AG10803 (cell line): ENCODE data around the gene PPP1CC.
"Not testable (repeated sequence)": the region's sequence is repeated elsewhere in the genome, so short reads cannot be mapped to it uniquely, and the experiment has no call there.

Experiments used
- DNase-seq: peaks from one replicate; pipeline ENCODE4 v3.0.0; 2010; ENCODE audit warnings: low read depth
- H3K4me3 ChIP-seq: 2 replicates; pipeline ENCODE4 v1.5.1; 2011; ENCODE audit warnings: mild to moderate bottlenecking, low read length, control low read depth
- TF ChIP-seq, protein P1 (sequence below): conservative IDR thresholded peaks from 2 replicates; pipeline ENCODE4 v1.5.1; 2011; ENCODE audit warnings: mild to moderate bottlenecking, low read length, control low read depth, inconsistent platforms

The PPP1CC gene

DNA sequence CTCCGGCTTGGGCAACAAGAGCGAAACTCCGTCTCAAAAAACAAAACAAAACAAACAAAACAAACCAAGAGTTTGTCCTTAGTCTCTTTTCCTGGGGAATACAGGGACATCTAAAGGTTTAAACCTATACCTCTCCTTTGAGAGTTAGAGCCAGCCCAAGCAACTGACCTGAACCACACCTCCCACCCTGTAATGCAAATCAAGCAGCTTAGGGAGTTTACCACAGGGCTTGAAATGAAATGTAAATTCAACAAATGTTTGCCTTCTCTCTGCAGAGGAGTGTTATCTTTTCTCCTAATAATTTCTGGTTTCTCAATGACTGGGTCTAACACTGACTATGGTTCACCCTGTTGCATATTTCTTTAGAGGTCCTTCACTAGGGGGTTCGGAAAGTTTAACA, 16.7 kb downstream of the PPP1CC start:
- TF ChIP-seq, protein P1, sequence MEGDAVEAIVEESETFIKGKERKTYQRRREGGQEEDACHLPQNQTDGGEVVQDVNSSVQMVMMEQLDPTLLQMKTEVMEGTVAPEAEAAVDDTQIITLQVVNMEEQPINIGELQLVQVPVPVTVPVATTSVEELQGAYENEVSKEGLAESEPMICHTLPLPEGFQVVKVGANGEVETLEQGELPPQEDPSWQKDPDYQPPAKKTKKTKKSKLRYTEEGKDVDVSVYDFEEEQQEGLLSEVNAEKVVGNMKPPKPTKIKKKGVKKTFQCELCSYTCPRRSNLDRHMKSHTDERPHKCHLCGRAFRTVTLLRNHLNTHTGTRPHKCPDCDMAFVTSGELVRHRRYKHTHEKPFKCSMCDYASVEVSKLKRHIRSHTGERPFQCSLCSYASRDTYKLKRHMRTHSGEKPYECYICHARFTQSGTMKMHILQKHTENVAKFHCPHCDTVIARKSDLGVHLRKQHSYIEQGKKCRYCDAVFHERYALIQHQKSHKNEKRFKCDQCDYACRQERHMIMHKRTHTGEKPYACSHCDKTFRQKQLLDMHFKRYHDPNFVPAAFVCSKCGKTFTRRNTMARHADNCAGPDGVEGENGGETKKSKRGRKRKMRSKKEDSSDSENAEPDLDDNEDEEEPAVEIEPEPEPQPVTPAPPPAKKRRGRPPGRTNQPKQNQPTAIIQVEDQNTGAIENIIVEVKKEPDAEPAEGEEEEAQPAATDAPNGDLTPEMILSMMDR: no peak
- H3K4me3 ChIP-seq: no peak overlapping the region
- DNase-seq: no peak

DNA sequence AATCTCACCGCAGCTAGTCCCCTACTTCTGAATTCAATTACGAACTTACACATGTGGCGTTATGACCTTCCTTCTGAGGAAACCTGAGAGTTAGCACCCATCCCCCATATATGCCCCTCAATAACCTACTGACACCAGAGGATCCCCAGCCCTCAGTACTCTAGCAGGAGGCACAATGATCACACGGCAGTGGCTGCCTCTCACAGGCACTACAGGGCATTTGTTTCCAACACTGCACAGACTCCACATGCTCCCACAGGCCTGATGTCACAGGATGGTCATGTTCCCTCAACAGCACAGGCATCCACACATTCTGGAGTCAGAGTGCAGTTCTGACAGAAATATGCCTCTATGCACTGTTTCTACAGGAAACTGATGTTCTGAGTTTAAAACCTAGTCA, 17.4 kb downstream of the PPP1CC start:
- TF ChIP-seq, protein P1: no peak
- no peak for DNase-seq
- no peak overlapping the region for H3K4me3 ChIP-seq

DNA sequence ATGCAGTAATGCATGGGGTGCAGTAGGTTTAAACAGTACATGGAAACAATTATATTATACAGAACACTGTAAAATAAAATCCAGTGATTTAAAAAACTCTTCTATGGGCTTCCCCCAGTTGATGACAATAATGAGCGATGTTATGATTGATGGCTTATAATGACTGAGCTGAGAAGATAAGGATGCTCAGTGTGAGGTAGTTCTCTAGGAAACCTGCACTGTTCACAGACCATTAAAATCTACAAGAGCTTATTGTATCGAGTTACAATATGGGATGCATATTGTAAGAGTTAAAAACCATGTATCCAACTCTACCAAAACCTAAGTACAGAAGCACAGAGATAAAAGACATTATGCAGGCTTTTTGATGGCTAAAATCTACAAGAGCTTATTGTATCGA, 19.8 kb downstream of the PPP1CC start:
- not testable (repeated sequence) for H3K4me3 ChIP-seq

DNA sequence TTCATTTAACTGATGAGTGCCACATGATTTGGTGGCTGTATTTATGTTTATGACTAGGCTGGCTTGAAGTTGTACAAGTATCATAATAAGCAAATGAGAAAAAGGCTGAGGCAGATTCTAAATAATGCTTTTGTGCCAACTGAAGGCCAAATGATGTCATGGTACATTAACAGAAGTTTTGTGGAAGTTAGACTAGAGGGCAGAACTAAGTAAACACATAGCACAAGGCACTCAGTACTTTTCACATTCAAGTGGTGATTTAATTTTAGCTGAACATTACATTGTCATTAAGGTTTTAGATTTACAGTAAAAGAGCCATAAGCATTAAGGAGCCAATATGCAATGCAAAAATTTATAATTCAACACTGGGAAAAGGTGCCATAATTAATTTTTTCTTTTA, 21.1 kb downstream of the PPP1CC start:
- TF ChIP-seq, protein P1: no peak
- no peak overlapping the region for H3K4me3 ChIP-seq
- DNase-seq: no peak

More for the DNA sequence above, 19.8 kb downstream of the PPP1CC start:
- DNase-seq: not testable (repeated sequence)

DNA sequence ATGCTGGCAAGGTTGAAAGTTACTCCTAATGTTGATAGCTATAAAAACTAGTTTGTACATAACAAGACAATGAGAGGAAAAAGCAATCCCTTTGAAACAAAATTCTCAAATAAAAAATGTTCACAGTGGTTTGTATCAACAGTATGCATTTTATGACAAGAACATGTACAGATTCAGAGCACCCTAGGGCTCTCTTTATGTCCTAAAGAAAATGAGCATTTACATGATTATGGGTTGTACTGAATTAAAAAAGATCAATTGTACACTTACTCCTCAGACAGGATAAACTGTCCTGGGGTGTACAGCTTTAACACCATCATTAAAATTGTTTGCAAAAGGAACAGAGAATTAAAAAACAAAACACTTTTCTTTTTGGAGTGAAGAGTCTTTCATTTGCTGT, 22.2 kb downstream of the PPP1CC start:
- DNase-seq: no peak
- no peak overlapping the region for H3K4me3 ChIP-seq
- TF ChIP-seq, protein P1: no peak

DNA sequence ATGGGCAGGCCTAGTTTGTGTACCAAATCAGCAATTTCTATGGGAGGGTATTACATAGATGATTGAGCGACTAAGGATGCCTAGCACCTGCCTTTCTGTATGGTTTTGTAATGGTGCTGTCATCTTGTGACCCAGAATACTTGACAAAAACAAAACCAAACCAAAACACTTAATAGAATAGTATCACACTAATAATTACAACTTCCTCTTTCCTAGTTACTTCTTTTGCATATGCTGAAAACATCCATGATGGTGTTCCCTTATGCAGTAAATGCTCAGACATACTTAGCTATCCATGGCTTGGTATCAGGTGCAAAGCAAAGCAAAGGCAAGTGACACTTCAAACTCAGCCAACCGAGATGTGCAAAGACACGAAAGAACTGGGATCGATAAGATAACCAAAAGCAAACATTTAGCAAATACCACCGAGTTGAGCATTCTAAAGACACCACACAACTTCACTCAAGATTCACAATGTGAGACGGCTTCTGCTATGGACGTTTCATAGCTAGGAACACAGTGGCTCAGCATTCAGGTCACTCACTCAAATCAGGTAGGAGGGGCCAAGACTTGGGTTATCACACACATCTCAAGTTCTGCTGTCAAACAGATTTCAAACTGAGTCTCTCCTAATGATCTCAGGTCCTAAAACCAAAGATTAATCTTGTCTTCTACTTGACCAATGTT, 24.3 kb downstream of the PPP1CC start:
- DNase-seq: no peak
- TF ChIP-seq, protein P1: no peak
- H3K4me3 ChIP-seq: no peak overlapping the region

DNA sequence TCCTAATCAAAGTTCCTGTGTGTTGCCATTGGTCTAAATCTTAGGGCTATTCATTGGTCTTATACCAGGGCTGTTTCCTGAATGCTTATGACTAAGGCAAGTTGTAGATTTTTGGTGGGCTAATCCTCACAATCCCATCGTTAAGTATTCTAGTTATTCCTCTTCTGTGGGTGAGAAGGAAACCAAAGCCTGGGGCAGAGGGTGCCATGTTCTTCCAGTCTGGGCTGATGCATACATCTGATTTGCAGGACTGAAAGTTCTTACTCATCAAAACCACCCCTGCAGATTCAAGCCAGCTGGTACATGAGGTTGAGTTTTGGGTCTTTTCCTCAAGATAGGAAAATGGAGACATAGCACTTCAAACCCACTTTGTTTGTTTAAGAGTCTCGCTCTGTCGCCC, 25.7 kb downstream of the PPP1CC start:
- no peak overlapping the region for H3K4me3 ChIP-seq
- TF ChIP-seq, protein P1: no peak
- no peak for DNase-seq

DNA sequence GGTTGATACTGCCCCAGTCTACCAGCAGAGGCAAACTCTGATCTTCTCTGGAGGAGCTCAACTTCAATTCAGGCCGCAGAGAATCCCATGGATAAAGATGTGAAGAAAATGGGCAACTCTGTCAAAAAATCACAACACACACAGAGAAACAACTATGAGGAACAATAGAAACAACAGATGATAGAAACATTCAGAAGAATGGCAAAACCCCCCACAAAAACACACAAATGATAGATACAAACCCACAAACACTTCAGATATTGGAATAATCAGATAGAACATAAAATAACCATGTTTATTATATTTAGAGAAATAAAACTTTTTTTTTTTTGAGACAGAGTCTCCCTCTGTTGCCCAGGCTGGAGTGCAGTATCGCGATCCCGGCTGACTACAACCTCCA, 33.8 kb downstream of the PPP1CC start:
- no peak for DNase-seq
- no peak overlapping the region for H3K4me3 ChIP-seq
- TF ChIP-seq, protein P1: no peak
